ENCODE results near the gene UBE2E2.
"Not testable (repeated sequence)": the region's sequence is repeated elsewhere in the genome, so short reads cannot be mapped to it uniquely, and the experiment has no call there.

The UBE2E2 gene

GRCh38 chr3:23202921-23203707 lies at the start of gene UBE2E2:
TSS of gene UBE2E2 (plus strand) at chr3:23203327.
- DNase-seq (ENCODE audit: low read depth in 2 of 2): peak; percentile 22 to 37

GRCh38 chr3:23153436-23153835 lies 49.7 kb upstream of the UBE2E2 start:
- no peak for DNase-seq (ENCODE audit: low read depth in 2 of 2)

- no peak for DNase-seq (ENCODE audit: low read depth in 2 of 2)
Measured at GRCh38 chr3:23157331-23157730, 45.8 kb upstream of the UBE2E2 start.

GRCh38 chr3:23159929-23160328 lies 43.2 kb upstream of the UBE2E2 start:
- no peak for DNase-seq (ENCODE audit: low read depth in 2 of 2)

- DNase-seq (ENCODE audit: low read depth in 2 of 2): no peak
Measured at GRCh38 chr3:23161308-23161707, 41.8 kb upstream of the UBE2E2 start.

- DNase-seq (ENCODE audit: low read depth in 2 of 2): no peak
Measured at GRCh38 chr3:23161896-23162570, 41.1 kb upstream of the UBE2E2 start.

- DNase-seq (ENCODE audit: low read depth in 2 of 2): no peak
Measured at GRCh38 chr3:23162934-23163333, 40.2 kb upstream of the UBE2E2 start.

GRCh38 chr3:23164746-23165145 lies 38.4 kb upstream of the UBE2E2 start:
- no peak for DNase-seq (ENCODE audit: low read depth in 2 of 2)

GRCh38 chr3:23165571-23165970 lies 37.6 kb upstream of the UBE2E2 start:
- no peak for DNase-seq (ENCODE audit: low read depth in 2 of 2)

GRCh38 chr3:23166276-23166675 lies 36.9 kb upstream of the UBE2E2 start:
- no peak for DNase-seq (ENCODE audit: low read depth in 2 of 2)

GRCh38 chr3:23166845-23167244 lies 36.3 kb upstream of the UBE2E2 start:
- DNase-seq (ENCODE audit: low read depth in 2 of 2): no peak

- no peak for DNase-seq (ENCODE audit: low read depth in 2 of 2)
Measured at GRCh38 chr3:23169551-23169950, 33.6 kb upstream of the UBE2E2 start.

GRCh38 chr3:23170291-23170690 lies 32.8 kb upstream of the UBE2E2 start:
- DNase-seq (ENCODE audit: low read depth in 2 of 2): no peak

- DNase-seq (ENCODE audit: low read depth in 2 of 2): no peak
Measured at GRCh38 chr3:23172059-23172458, 31.1 kb upstream of the UBE2E2 start.

- no peak for DNase-seq (ENCODE audit: low read depth in 2 of 2)
Measured at GRCh38 chr3:23174426-23175039, 28.6 kb upstream of the UBE2E2 start.

- no peak for DNase-seq (ENCODE audit: low read depth in 2 of 2)
Measured at GRCh38 chr3:23175341-23176083, 27.6 kb upstream of the UBE2E2 start.

GRCh38 chr3:23176839-23177238 lies 26.3 kb upstream of the UBE2E2 start:
- DNase-seq (ENCODE audit: low read depth in 2 of 2): not testable (repeated sequence)

GRCh38 chr3:23182996-23183513 lies 20.1 kb upstream of the UBE2E2 start:
- no peak for DNase-seq (ENCODE audit: low read depth in 2 of 2)

- DNase-seq (ENCODE audit: low read depth in 2 of 2): no peak
Measured at GRCh38 chr3:23183731-23184130, 19.4 kb upstream of the UBE2E2 start.

- no peak for DNase-seq (ENCODE audit: low read depth in 2 of 2)
Measured at GRCh38 chr3:23185861-23186260, 17.3 kb upstream of the UBE2E2 start.

- no peak for DNase-seq (ENCODE audit: low read depth in 2 of 2)
Measured at GRCh38 chr3:23189187-23189586, 13.9 kb upstream of the UBE2E2 start.

GRCh38 chr3:23192816-23193215 lies 10.3 kb upstream of the UBE2E2 start:
- no peak for DNase-seq (ENCODE audit: low read depth in 2 of 2)

All from stimulated activated CD4-positive, alpha-beta T cell treated with anti-CD3 and anti-CD28 coated beads, Interleukin-12 subunit alpha, Interleukin-12 subunit beta, amount 100 ng/mL, for 24 hours (primary cell).